Measurements from ENCODE around the gene RARS2.

GRCh38 chr6:87606199-87606598 lies 16.4 kb upstream of the RARS2 start:
- TF ChIP-seq CTCF (IDR thresholded peaks at IDR 0.05) (no peak), POLR2A (IDR thresholded peaks at IDR 0.05; ENCODE audit: low read length) (no peak), EHF (CRISPR knock-in tag; IDR thresholded peaks at IDR 0.05) (no peak), CEBPB (IDR thresholded peaks at IDR 0.05) (no peak), REST (IDR thresholded peaks at IDR 0.05) (no peak), EP300 (IDR thresholded peaks at IDR 0.05) (no peak), GATA3 (IDR thresholded peaks at IDR 0.05; ENCODE audit: borderline replicate concordance) (no peak), ESRRA (IDR thresholded peaks at IDR 0.05; ENCODE audit: borderline replicate concordance, low read length) (no peak), ZFP36 (IDR thresholded peaks at IDR 0.05; ENCODE audit: borderline replicate concordance, partially characterized antibody) (no peak), KDM1A (IDR thresholded peaks at IDR 0.05; ENCODE audit: low read depth) (no peak), HOXA7 (CRISPR knock-in tag; IDR thresholded peaks at IDR 0.05) (no peak), EHMT2 (IDR thresholded peaks at IDR 0.05; ENCODE audit: low read depth) (no peak)

Data from A549 (cell line).